ENCODE results near the gene HSPG2. TPM values are rescaled to one million over a fixed set of nuclear protein-coding genes. Genes with fewer than 3 reads are reported as not detected.

The HSPG2 gene
- total and polyA plus RNA-seq, 2 of the 13 experiments (the other 11 are each of a cell fraction or from before 2014, with no cell fraction given), result 9.1 to 13.1 TPM

DNA sequence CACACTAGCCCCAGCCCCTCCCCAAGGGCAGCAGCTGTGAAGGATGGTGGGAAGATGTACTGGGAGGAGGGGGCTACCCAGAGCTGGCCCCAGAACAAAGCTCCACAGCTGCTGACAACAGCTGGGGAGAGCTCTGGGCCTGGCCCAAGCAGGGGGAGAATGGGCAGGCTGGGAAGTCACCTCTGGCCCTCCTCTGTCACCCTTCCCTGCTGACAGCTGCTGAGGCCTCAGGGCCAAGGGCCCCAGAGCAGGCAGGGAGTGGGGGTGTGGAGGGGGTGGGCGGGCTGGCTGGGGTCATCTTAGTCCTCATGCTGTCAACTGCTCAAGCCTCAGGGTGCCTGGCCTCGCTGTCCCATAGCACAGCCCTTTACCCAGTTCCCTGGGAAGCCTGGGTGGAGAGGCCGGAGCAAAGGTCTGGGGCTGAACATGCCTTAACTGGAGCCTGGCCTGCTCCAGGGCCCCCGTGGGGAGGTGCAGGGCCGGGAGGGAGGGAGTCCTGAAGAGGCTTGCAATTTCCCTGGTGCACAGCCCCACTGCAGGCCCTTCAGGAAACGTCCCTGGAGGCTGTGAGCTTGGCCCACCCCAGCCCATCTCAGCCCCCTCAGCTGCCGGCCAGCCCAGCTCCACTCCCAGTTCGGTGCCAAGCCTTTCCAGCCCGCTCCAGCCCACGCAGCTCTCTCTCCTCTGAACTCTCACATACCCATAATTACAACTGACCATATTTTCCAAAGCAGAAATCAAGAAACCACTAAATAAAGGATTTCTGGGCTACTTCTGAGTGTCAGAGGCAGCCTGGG lies 25.7 kb downstream of the HSPG2 start (continued):
- TF ChIP-seq ZNF546 (CRISPR knock-in tag; conservative IDR thresholded peaks at IDR 0.05), result no peak
- TF ChIP-seq ZFAT (CRISPR knock-in tag; conservative IDR thresholded peaks at IDR 0.05), result no peak
- TF ChIP-seq KLF13 (CRISPR knock-in tag; IDR thresholded peaks at IDR 0.05), result no peak
- no peak for TF ChIP-seq FOXK1 (CRISPR knock-in tag; IDR thresholded peaks at IDR 0.05; ENCODE audit: borderline replicate concordance, low read depth)
- TF ChIP-seq PATZ1 (CRISPR knock-in tag; IDR thresholded peaks at IDR 0.05), result peak; percentile 72
- no peak for TF ChIP-seq ZNF256 (CRISPR knock-in tag; conservative IDR thresholded peaks at IDR 0.05)
- no peak for TF ChIP-seq ELK4 (CRISPR knock-in tag; IDR thresholded peaks at IDR 0.05; ENCODE audit: borderline replicate concordance)
- TF ChIP-seq SOX6 (IDR thresholded peaks at IDR 0.05), result no peak
- no peak for TF ChIP-seq SOX6 (CRISPR knock-in tag; IDR thresholded peaks at IDR 0.05)
- TF ChIP-seq ZNF747 (CRISPR knock-in tag; IDR thresholded peaks at IDR 0.05; ENCODE audit: borderline replicate concordance), result no peak
- TF ChIP-seq MBNL3 (CRISPR knock-in tag; conservative IDR thresholded peaks at IDR 0.05), result no peak
- TF ChIP-seq ZNF761 (CRISPR knock-in tag; conservative IDR thresholded peaks at IDR 0.05), result no peak
- no peak for TF ChIP-seq ZNF343 (CRISPR knock-in tag; IDR thresholded peaks at IDR 0.05)
- TF ChIP-seq ZNF784 (CRISPR knock-in tag; IDR thresholded peaks at IDR 0.05; ENCODE audit: borderline replicate concordance), result no peak
- peak; percentile 58 for TF ChIP-seq HNF4A (CRISPR knock-in tag; IDR thresholded peaks at IDR 0.05)
- TF ChIP-seq, protein P1, sequence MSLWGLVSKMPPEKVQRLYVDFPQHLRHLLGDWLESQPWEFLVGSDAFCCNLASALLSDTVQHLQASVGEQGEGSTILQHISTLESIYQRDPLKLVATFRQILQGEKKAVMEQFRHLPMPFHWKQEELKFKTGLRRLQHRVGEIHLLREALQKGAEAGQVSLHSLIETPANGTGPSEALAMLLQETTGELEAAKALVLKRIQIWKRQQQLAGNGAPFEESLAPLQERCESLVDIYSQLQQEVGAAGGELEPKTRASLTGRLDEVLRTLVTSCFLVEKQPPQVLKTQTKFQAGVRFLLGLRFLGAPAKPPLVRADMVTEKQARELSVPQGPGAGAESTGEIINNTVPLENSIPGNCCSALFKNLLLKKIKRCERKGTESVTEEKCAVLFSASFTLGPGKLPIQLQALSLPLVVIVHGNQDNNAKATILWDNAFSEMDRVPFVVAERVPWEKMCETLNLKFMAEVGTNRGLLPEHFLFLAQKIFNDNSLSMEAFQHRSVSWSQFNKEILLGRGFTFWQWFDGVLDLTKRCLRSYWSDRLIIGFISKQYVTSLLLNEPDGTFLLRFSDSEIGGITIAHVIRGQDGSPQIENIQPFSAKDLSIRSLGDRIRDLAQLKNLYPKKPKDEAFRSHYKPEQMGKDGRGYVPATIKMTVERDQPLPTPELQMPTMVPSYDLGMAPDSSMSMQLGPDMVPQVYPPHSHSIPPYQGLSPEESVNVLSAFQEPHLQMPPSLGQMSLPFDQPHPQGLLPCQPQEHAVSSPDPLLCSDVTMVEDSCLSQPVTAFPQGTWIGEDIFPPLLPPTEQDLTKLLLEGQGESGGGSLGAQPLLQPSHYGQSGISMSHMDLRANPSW (CRISPR knock-in tag; IDR thresholded peaks at IDR 0.05; ENCODE audit: borderline replicate concordance), result no peak
- TF ChIP-seq ZNF282 (IDR thresholded peaks at IDR 0.05; ENCODE audit: partially characterized antibody), result no peak
- TF ChIP-seq ZMYM2 (CRISPR knock-in tag; IDR thresholded peaks at IDR 0.05), result no peak
- no peak for TF ChIP-seq NFE2L1 (CRISPR knock-in tag; IDR thresholded peaks at IDR 0.05; ENCODE audit: borderline replicate concordance)
